GM18499 (cell line): ENCODE measurements around the gene COL7A1.

Source experiments
- ATAC-seq: cut with Tn5 transposase; IDR thresholded peaks from one replicate; pipeline ENCODE4 v1.9.1; 2021; ENCODE audit warnings: moderate number of reproducible peaks; ENCODE audit not compliant: insufficient read depth, unreplicated experiment

Gene COL7A1

GRCh38 chr3:48619541-48620524 is 24.7 kb upstream of the COL7A1 start:
- ATAC-seq, result no peak

- no peak for ATAC-seq
These were observed 22.4 kb upstream of the COL7A1 start for GRCh38 chr3:48617559-48617958.

GRCh38 chr3:48614044-48614443 is 18.9 kb upstream of the COL7A1 start:
- no peak for ATAC-seq

DNA sequence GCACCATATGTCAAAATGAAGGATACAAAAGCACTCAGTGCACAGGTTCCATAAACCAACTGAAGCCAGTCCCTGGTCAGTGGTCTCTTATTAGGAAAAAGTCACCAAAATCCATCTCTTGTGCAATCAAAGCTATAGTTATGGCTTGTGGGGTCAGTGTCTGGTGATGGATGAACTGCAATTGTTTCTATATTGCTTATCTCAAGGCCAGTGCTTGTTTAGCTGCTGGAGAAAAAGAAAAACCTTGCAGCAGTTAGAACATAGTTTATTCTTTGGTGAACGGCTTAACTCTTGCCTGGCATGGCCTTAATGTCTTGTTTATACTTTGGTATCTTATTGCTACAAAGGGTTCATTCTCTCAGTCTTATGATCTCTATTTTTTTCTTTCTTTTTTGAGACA is 17.2 kb upstream of the COL7A1 start:
- ATAC-seq, result no peak

- ATAC-seq, result peak; percentile 78
These were observed 14.2 kb upstream of the COL7A1 start, which contains the start of gene UQCRC1 for GRCh38 chr3:48609088-48610005. TSS of gene UQCRC1 (minus strand) at chr3:48609646. CDS start at chr3:48609620, 26 bp downstream.

- no peak for ATAC-seq
These were observed 12.4 kb upstream of the COL7A1 start for GRCh38 chr3:48607519-48607918.

DNA sequence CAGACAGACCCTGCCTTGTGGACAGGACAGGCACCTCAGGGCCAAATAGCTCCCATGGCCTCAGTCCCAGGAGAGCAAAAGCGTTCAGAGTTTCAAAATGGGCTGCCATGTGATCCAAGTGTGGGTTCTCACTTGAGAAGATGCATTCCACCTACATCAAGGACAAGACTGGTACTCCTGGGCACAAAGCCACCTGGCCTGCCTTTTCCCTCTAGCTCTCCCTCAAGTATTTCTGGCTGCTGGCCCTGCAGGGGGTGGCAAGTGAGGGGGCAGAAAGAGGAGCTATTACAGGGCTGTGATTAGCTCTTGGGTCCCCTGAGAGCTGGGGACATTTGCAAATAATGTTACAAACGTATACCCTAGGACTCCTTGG is 6.5 kb upstream of the COL7A1 start:
- ATAC-seq, result no peak

DNA sequence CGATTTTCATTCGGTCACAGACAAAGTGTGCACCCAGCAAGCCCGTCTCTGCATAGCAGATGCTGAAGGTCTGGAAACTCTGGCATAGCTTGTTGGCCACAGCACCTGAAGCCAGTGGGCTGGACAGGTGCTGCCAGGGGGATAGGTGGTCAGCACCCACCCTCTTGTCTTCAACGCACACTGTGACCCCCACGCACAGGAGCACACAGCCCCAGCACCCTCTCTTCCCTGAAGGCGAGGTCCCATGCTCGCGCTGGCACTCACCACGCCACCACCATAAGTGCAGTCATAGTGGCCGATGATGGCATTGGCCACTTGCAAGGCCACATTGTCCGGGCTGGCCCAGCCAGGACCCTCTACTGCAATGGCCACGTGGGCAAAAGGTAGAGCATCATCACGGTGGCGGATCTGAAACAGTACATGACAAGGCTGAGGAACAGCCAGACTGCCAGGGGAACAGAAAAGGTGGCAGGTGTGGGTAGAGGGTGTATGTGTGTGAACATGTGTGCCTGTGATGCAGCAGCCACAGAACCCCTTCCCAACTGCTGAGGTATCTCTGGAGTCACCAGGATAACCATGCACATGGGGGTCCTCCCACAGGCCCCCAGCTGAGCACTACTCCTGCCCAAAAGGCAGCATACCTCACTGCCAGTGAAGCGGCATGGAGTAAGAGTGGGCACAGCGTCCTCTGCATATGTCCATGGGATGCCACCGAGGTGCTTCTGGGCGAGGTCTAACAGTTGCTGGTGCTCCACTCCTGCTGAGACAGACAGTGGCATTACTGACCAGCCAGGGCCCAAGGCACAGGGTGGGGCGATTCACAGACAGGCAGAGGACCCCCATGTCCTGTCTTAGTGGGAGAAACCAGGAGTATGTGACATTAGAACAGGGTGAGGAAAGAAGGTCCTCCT is 5.8 kb upstream of the COL7A1 start:
- ATAC-seq, result no peak

- no peak for ATAC-seq
These were observed 4.6 kb upstream of the COL7A1 start for GRCh38 chr3:48599509-48600285.

- ATAC-seq, result no peak
These were observed 4.0 kb upstream of the COL7A1 start for GRCh38 chr3:48599077-48599501.

DNA sequence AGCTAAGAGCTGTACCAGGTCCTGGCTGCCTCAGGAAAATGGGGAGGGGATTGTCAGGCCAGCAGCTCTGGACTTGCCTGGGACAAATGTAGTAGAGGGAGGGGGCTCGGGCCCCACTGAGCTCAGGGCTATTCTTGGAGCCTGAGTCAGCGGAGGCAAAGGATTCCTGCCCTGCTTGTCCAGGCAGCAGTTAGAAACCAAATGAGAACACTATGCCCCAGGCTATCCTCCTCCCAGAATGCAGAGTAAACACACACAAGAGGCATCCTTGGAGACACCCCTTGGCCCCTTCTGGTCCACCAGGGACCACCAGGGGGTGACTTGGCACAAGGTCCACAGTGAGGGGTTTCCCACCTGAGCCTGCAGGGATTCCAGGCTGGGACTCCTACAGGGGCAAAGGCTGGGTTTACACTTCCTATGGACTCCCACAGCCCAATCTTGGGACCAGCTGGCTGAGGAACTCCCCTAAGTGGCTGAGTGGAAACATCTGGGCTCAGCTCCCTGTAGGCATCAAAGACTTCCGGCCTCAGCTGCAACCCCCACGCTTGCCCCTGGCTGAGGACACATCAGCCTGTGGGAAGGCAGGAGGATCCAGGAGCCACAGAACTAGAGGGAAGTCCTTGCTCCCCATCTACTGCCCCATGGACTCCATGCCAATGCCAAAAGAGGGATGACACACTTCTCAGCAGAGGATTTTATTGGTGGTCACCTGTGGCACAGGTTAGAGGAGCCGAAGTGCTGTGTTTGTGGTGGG is 3.4 kb upstream of the COL7A1 start:
- no peak for ATAC-seq

DNA sequence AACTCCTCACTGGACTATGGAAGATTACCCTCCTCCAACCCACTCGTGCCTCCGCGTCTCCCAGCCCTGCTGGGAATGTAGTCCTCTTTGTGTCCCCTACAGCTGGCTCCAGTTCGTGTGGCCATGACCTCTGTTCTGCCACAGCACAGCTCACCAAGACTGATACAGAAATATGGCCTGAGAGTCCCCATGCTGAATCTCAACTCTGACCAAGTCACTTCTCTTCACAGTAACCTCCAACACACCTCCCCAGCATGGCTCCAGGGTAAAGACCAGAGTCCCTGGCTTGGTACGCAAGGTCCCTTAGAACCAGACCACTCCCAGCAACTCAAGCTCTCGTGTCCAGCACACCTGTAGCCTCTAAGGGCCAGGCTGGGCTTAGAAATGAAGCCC is 2.3 kb upstream of the COL7A1 start:
- no peak for ATAC-seq

- ATAC-seq, result no peak
These were observed 1.7 kb upstream of the COL7A1 start for GRCh38 chr3:48596676-48597407.

- no peak for ATAC-seq
These were observed 1.0 kb upstream of the COL7A1 start for GRCh38 chr3:48596157-48596556.

GRCh38 chr3:48595526-48596121 is 495 bp upstream of the COL7A1 start:
- ATAC-seq, result no peak

DNA sequence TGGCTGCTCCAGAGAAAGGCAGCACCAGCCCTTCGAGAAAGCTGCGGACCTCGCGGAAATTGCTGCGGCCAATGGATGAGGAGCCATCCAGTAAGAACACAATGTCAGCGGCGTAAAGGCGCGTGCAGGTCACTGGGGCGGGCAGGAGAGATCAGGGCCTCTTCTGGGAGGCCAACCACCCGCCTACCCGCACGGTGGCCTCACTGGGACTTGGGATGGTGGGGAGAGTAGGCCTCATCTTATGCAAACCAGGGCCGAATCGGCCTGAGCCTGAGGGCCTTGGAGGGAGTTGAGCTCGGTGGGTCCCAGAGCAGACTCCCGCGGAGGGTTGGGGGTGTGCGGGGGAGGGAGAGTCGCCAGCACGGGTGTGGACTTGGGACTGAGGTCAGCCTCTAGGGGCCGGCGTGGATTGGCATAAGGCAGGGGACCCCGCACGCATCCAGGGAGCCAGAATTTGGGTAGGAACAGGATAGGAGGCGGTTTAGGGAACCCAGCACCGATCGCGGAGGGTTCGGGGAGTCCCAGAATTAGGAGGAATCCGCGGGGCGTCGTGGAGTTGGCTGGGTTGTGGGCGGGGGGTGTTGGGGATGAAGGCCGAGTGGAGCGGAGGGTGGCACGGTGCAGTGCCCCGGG is 596 bp downstream of the COL7A1 start:
- ATAC-seq, result no peak

DNA sequence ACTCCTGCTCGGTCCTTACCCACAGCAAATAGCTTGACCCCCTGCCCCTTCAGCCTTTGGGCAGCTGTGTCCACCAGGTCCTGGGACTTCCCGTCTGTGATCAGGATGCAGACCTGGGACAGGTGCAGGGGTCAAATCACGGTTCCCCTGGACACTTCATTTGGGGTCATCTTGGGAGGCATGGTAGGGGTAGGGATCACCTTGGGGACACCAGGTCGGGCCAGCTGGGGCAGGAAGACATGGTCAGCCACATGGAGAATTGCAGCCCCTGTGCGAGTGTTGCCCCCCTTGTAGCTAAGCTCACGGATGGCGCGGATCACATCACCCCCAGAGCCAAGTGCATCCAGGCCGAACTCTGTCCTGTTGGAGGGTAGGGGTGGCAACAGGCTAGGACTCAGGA is 1.8 kb downstream of the COL7A1 start:
- ATAC-seq, result no peak
